Hepatocyte (in vitro differentiated cells): ENCODE measurements around the gene IL17REL.

Experiments
- CTCF ChIP-seq: fragments of 200-600 bp; sonication (generic); IDR thresholded peaks from 2 replicates; pipeline ENCODE4 v1.5.1; 2016; ENCODE audit warnings: antibody characterized with exemption, mild to moderate bottlenecking; ENCODE audit not compliant: poor library complexity
- EZH2 ChIP-seq: fragments of 200-600 bp; sonication (generic); IDR thresholded peaks from 2 replicates; pipeline ENCODE4 v1.6.1; 2016; ENCODE audit warnings: antibody characterized with exemption, mild to moderate bottlenecking, borderline replicate concordance

DNA sequence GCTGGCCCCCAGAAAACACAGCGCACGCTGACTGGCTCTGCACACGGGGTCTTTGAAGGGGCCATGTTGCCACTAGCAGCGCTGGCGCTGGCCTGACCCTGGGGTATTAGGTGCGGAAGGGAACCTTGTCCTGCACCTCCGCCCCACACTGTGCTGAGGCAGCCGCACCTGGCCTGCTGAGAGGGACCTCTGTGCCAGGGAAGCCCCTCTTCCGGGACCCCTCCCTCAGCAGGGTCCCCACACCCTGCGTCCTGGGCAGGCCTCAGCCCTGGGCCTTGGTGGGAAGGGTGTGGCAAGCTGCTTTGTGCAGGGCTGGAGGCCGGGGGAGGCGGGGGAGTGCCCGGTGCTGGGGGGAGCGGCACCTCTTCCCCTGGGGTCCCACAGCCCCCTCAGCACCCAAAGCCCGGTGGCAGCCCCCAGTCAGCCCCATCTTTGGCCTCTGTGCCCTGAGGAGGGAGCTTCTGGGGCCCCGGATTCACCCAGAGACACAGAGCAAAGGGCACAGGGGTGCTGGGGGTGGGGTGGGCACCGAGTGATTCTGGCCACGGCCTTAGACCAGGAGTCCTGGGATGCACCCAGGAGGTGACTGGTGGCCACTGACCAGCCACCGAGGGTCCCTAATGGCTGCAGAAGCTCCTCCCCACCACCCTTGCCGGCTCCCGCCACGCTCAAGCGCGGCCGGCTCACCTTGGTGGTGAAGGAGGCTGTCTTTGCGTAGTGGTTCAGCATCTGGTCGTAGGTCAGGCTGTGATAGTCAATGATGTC, 34.1 kb upstream of the IL17REL start:
- no peak for TF ChIP-seq CTCF
- no peak for TF ChIP-seq EZH2
